ENCODE results near the gene N4BP2L2.

The N4BP2L2 gene

GRCh38 chr13:32426191-32426989 lies 112.2 kb downstream of the N4BP2L2 start:
- no peak for DNase-seq (ENCODE audit: low read depth)
- TF ChIP-seq, protein P1, sequence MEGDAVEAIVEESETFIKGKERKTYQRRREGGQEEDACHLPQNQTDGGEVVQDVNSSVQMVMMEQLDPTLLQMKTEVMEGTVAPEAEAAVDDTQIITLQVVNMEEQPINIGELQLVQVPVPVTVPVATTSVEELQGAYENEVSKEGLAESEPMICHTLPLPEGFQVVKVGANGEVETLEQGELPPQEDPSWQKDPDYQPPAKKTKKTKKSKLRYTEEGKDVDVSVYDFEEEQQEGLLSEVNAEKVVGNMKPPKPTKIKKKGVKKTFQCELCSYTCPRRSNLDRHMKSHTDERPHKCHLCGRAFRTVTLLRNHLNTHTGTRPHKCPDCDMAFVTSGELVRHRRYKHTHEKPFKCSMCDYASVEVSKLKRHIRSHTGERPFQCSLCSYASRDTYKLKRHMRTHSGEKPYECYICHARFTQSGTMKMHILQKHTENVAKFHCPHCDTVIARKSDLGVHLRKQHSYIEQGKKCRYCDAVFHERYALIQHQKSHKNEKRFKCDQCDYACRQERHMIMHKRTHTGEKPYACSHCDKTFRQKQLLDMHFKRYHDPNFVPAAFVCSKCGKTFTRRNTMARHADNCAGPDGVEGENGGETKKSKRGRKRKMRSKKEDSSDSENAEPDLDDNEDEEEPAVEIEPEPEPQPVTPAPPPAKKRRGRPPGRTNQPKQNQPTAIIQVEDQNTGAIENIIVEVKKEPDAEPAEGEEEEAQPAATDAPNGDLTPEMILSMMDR (IDR thresholded peaks at IDR 0.05; ENCODE audit: control insufficient read depth, insufficient read depth, low read depth, low read length, missing control alignments) = no peak
- H3K4me3 ChIP-seq (ENCODE audit: control insufficient read depth, low read depth, low read length) = peak overlapping the region; percentile 61

GRCh38 chr13:32425158-32425557 lies 113.4 kb downstream of the N4BP2L2 start:
- no peak overlapping the region for H3K4me3 ChIP-seq (ENCODE audit: control insufficient read depth, low read depth, low read length)
- TF ChIP-seq, protein P1 (IDR thresholded peaks at IDR 0.05; ENCODE audit: control insufficient read depth, insufficient read depth, low read depth, low read length, missing control alignments) = no peak
- no peak for DNase-seq (ENCODE audit: low read depth)

GRCh38 chr13:32423592-32423991 lies 115.0 kb downstream of the N4BP2L2 start:
- H3K4me3 ChIP-seq (ENCODE audit: control insufficient read depth, low read depth, low read length) = no peak overlapping the region
- TF ChIP-seq, protein P1 (IDR thresholded peaks at IDR 0.05; ENCODE audit: control insufficient read depth, insufficient read depth, low read depth, low read length, missing control alignments) = no peak
- DNase-seq (ENCODE audit: low read depth) = no peak

DNA sequence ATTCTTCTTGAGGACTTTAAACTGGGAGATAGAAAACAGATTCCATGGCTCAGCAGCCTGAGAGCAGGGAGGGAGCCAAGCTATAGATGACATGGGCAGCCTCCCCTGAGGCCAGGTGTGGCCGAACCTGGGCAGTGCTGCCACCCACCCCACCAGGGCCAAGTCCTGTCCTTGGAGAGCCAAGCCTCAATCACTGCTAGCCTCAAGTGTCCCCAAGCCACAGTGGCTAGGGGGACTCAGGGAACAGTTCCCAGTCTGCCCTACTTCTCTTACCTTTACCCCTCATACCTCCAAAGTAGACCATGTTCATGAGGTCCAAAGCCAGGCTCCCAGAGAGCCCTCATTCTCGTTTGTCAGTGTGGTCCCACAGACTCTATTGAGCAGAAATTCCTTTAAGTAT lies 118.7 kb downstream of the N4BP2L2 start:
- TF ChIP-seq, protein P1 (IDR thresholded peaks at IDR 0.05; ENCODE audit: control insufficient read depth, insufficient read depth, low read depth, low read length, missing control alignments) = no peak
- DNase-seq (ENCODE audit: low read depth) = no peak
- no peak overlapping the region for H3K4me3 ChIP-seq (ENCODE audit: control insufficient read depth, low read depth, low read length)

DNA sequence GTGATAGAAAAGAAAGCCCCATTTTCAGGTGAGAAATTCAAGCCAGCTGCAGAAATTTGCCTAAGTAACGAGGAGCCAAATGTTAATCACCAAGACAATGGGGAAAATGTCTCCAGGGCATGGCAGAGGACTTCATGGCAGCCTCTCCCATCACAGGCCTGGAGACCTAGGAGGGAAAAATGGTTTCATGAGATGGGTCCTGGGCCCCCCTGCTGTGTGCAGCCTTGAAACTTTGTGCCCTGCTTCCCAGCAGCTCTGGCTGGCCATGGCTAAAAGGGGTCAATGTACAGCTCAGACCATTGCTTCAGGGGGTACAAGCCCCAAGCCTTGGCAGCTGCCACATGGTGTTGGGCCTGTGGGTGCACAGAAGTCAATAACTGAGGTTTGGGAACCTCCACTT lies 120.6 kb downstream of the N4BP2L2 start:
- no peak for DNase-seq (ENCODE audit: low read depth)
- H3K4me3 ChIP-seq (ENCODE audit: control insufficient read depth, low read depth, low read length) = no peak overlapping the region
- TF ChIP-seq, protein P1 (IDR thresholded peaks at IDR 0.05; ENCODE audit: control insufficient read depth, insufficient read depth, low read depth, low read length, missing control alignments) = no peak

GRCh38 chr13:32415019-32415418 lies 123.6 kb downstream of the N4BP2L2 start:
- DNase-seq (ENCODE audit: low read depth) = no peak
- TF ChIP-seq, protein P1 (IDR thresholded peaks at IDR 0.05; ENCODE audit: control insufficient read depth, insufficient read depth, low read depth, low read length, missing control alignments) = peak; percentile 61

More at GRCh38 chr13:32415019-32415418, 123.6 kb downstream of the N4BP2L2 start:
- H3K4me3 ChIP-seq (ENCODE audit: control insufficient read depth, low read depth, low read length) = no peak overlapping the region
